Measurements from ENCODE around the gene B3GLCT.

GRCh38 chr13:31248361-31248760, 48.6 kb downstream of the B3GLCT start:
- TF ChIP-seq, protein P1, sequence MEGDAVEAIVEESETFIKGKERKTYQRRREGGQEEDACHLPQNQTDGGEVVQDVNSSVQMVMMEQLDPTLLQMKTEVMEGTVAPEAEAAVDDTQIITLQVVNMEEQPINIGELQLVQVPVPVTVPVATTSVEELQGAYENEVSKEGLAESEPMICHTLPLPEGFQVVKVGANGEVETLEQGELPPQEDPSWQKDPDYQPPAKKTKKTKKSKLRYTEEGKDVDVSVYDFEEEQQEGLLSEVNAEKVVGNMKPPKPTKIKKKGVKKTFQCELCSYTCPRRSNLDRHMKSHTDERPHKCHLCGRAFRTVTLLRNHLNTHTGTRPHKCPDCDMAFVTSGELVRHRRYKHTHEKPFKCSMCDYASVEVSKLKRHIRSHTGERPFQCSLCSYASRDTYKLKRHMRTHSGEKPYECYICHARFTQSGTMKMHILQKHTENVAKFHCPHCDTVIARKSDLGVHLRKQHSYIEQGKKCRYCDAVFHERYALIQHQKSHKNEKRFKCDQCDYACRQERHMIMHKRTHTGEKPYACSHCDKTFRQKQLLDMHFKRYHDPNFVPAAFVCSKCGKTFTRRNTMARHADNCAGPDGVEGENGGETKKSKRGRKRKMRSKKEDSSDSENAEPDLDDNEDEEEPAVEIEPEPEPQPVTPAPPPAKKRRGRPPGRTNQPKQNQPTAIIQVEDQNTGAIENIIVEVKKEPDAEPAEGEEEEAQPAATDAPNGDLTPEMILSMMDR (IDR thresholded peaks at IDR 0.05; ENCODE audit: insufficient read depth, low read depth, low read length): no peak
- no peak for TF ChIP-seq EZH2 (IDR thresholded peaks at IDR 0.05; ENCODE audit: insufficient read depth, low read length)

Data from astrocyte (in vitro differentiated cells and primary cell).